HG02610 (cell line): ENCODE measurements around the gene OPRL1.

Experiments used
- ATAC-seq: cut with Tn5 transposase; IDR thresholded peaks from one replicate; pipeline ENCODE4 v1.9.1; 2021; ENCODE audit warnings: mild to moderate bottlenecking, moderate library complexity; ENCODE audit not compliant: unreplicated experiment

Gene OPRL1

DNA sequence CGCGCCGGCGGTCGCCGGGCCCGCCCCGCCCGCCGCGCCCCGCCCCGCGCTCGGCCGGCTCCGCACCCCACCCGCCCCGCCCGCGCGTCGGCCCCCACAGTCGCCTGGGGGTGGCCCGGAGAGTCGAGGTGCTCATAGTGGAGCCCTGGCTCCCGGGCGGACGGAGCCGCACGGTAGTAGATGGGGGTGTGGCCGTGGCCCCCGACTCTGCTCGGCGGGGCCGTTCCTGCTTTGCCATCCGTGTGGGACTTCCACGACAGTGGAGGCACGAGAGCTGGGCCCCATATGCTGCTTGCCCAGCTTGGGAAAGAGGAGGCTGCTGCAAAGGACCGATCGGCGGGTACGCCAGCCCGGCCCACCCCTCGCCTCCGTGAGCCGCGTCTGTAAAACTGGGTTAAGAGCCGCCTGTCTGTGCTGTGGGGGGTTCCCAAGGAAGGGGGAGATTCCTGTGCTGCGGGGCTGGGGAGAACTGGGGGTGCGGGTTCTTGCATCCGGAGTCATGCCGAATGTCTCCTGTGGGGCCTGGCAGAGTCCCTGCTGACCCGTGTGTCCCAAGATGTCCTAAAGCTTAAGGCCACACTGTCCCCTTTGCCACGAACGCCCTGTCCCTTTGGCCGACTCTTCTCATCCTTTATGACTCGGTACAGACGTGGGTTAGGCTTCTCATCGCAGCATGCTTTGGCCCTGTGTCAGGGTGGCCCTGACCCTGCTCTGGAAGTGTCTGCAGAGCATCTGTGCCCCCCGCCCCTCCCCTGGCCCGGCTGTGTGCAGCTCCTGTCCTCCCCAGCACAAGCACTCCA is at the start of gene OPRL1:
Gene OPRL1, plus strand, starts transcription at position 70 of the 800 bp plus-strand sequence. CDS start 12,639 bp downstream, outside the sequence.
- ATAC-seq = no peak

DNA sequence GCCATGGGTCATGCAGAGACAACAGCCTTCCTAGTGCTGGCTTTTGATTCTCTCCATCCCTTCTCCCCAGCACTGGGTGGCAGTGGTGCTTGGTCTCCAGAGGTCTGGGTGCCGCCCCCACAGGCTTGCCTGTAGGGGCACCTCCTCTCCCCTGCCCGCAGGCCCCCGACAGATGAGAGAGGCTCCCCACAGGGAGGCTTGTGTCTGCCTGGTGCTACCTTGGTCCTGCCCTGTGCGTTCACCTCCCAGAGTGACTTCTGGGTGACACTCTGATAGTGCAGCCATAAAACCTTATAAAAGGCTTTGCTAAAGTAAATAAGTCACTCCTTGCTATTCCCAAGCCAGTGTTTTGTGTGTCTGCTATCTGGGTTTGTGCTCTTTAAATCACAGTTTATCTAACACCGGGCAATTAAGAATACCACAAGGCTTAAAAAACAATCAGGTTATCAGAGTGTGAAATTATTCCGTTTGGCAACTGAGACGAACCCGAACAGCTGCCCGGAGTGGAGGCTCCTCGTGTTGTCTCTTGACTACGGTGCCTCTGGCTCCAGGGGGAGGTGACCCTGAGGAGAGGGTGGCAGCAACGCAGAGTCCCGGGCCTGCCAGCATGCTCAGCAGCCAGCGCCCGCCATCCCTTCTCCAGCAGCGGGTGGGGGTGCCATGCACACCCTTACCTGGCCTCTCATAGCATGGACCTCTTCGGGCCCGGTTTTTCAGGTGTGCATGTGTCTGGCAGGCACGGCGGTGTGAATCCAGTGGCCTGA is 49.3 kb upstream of the OPRL1 start:
- no peak for ATAC-seq

DNA sequence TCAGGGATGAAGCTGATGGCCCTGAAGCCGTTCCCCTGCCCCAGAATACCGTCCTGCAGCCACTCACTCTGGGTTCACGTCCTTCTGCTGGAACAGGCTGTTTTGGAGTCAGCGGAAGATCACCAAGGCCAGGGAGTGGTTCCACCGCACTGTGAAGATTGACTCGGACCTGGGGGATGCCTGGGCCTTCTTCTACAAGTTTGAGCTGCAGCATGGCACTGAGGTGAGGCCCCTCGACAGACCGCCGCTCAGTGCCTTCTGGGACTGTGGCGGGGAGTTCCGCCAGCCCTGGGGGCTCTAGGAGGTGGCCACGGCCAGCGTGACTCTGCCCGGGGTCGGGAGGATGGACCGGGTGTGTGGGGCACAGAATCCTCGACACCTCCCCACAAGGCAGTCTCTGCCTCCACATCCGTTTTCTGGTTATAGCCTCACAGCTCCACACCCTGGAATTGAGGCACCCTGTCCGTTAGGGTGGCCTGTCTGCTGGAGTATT is 48.0 kb upstream of the OPRL1 start:
- ATAC-seq = no peak

DNA sequence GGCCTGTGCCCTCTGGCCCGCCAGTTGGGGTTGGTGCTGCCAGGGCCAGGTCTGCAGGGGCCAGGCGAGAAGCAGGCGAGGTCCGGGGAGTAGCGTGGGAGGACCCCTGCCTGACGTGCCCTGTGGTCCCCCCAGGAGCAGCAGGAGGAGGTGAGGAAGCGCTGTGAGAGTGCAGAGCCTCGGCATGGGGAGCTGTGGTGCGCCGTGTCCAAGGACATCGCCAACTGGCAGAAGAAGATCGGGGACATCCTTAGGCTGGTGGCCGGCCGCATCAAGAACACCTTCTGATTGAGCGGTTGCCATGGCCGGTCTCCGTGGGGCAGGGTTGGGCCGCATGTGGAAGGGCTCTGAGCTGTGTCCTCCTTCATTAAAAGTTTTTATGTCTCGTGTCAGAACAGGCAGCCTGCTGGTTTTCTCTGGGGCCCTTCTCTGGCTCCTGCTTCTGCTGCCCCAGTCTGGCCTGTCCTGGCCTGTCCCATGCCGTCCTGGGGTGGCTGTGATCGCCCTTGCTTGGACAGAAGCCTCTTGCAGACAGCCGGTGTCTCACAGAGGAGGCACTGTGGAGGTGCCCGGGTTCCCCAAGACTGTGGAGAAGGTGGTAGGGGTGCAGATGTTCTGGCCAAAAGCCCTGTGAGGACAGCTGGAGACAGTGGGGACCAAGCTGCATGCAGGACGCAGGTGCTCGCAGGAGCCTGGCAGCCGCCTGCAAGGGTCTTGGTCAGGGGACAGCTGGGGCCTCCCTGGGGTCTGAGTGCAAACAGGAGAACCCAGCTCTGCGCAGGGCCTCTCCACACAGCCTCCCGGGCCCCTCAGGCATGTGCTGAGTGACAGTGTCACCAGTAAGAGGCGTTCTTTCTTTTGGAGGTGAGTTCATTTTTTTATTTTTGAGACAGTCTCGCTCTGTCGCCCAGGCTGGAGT is 46.9 kb upstream of the OPRL1 start:
- no peak for ATAC-seq

DNA sequence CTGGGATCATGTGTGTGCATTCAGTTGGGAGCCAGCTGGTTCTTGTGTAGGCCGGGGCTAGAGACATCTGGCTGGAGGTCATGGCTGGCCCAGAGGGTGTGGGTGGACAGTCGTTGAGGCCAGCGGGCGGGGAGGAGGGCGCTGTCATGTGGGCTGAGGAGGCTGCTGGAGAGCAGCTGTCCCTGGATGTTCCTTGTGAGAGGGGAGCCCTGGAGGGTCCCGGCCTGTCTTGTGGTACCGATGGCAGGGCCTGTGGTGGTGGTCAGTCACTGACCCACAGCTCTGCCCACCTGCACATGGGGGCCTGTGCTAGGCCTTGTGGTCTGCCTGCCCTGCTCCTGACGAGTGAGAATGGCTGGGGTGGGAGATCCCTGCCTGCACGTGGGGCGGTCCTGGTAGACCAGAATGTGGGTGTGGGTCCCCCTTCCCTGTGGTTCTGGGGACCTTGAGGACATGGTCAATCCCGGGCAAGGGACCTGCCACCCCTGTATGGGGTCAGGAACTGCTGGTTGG is 45.8 kb upstream of the OPRL1 start:
- no peak for ATAC-seq

DNA sequence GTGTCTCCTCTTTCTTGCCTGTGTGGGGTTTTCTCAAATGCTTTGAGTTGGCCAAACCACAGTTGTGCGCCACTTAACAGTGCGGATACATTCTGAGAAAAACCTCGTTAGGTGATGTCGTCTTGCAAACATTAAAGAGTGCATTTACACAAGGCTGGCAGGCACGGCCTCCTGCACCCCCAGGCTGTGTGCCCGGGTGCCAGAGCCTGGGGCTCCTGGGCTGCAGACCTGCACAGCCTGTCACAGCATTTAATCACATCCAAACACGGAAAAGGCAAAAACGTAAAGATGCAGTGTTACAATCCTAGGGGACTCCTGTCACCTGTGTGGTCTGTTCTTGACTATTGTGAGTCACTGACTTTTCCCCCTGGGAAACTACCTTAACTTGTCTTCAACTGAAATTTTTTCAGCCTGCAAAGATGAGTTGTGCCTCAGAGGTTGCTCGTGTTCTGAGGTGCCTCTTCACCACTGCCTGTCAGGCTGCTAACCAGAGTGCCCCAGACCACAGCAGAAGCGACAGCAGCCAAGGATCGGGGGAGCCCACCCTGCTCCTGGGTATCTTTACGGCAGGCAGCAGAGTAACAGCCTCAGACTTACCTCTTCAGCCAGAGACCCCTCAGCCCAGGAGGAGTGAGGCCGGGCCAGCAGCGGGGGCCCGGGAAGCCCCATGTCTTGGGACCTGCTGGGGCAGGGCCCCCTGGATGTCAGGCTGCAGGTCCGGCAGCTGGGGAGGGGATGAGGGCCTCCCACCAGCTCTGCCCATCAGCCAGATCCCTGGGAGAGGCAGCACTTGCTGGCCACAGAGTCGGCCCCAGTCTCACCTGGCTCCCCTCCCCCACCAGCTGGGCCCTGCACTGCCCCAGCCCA is 44.6 kb upstream of the OPRL1 start:
- ATAC-seq = no peak

DNA sequence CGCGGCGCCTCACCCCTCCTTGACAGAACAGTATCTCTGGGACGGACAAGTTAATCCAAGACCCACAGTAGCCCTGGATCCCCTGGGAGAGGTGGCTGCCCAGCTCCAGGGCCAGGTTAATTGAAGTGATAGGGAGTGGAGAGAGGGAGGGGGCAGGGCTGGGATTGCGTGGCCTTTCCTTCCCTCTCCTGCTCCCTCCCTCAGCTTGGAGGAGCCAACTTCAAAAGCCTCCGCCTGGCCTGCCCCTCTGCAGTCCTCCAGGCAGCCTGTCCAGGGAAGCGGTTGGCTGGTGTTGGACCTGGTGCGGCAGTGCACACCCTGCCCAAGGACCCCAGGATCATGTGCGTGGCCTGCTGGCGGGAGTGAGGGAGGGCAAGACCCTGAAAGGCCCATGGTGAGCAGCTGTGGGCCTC is 43.9 kb upstream of the OPRL1 start, which contains the start of gene C20orf204:
Gene C20orf204, plus strand, starts transcription at position 250 of the 413 bp plus-strand sequence. Its CDS starts 142 bp downstream, at position 392.
- ATAC-seq = no peak

DNA sequence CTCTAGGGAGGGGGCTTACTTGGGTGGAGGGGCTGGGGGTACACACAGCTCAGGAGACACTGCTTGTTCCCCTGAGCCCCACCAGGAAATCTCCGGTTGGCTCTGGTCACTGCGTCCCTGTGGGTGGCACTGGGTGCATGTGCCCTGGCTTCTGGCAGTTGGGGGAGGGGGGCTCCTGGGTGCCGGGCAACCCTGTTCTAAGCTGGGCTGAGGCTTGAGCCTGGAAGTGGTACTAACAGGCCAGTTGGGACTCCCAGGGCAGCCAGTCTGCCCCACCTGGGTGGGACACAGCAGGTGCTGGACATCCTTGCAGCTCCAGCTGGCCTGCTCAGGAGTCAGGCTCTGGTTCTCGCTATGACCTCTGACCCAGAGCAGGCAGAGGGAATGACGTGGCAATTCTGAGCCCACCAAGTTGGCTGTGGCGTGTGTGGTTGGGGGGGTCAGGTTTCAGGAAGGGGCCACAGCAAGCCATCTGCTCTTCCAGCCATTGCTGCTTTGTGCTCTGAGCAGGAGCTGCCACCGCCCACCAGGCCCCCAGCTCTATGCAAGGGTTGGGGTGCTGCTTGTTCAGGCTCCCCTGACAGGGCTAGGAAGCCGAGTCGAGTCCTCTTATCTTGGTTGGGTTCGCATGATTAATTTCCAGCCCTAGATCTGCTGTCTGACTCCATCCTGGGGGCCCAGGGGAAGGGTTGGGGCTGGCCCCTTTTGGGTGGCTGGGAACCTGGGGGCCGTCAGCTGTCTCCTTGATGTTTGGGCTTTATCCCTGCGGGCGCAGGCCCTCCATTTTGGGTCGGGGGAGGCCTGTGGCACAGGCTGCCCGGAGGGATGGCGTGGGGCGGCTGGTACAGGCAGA is 43.3 kb upstream of the OPRL1 start:
- ATAC-seq = no peak

DNA sequence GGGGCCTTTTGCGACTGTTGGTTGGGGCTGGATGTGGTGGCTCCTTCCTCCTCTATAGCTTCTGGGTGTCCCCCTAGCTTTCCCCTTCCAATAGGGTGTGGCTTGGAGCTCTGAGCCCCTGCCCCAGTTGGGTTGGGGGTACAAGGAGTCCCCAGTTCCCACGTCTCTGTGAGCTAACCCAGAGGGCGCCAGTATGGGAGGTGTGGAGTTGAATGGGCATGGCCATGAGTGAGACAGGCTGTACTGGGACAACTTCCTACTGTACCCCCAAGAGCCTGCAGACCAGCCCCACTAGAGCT is 42.7 kb upstream of the OPRL1 start:
- ATAC-seq = no peak

DNA sequence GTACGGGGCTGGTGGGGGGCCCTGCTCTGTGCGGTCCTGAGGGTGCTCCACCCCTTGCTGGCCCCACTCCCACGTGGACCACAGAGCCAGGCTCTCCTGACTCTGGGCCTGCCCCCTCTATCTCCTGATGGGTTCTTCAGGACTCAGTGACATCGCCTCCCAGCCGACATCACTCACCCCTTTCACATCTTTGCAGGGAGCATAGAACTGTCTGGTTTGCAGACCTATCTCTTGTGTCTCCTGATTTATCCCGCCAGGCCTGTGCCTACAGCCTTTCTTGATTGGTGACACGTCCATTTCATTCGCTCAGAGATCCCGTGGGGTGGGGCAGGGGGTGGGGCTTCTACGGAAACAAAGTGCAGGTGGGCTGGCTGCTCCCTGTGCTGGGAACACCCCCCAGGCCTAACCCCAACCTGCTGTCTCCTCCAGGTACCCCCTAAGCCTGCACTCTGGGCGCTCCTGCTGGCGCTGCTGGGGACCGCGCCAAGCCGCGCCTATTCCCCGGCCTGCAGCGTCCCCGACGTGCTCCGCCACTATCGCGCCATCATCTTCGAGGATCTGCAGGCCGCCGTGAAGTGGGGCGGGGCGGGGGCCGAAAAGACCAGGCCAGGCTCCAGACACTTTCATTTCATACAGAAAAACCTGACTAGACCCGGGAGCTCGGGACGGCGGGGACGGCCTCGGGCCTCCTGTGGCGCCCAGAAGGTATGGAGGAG is 42.2 kb upstream of the OPRL1 start:
- ATAC-seq = no peak

DNA sequence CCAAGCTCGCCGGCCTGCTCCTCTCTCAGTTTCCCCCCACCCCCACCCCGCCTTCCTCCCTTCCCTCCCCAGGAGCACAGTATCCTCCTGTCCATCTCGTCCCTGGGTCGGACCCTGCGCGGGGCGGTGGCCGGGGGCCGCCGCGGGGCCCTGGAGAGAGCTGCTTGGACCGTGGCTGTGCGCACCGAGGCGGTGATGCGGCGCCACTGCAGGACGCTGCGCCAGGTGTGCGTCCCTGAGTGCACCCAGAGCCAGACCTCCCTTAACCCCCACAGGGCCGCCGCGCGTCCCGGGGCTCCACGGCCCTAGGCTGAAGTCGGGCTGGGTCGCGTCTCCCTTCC is 41.7 kb upstream of the OPRL1 start:
- ATAC-seq = peak; percentile 26

DNA sequence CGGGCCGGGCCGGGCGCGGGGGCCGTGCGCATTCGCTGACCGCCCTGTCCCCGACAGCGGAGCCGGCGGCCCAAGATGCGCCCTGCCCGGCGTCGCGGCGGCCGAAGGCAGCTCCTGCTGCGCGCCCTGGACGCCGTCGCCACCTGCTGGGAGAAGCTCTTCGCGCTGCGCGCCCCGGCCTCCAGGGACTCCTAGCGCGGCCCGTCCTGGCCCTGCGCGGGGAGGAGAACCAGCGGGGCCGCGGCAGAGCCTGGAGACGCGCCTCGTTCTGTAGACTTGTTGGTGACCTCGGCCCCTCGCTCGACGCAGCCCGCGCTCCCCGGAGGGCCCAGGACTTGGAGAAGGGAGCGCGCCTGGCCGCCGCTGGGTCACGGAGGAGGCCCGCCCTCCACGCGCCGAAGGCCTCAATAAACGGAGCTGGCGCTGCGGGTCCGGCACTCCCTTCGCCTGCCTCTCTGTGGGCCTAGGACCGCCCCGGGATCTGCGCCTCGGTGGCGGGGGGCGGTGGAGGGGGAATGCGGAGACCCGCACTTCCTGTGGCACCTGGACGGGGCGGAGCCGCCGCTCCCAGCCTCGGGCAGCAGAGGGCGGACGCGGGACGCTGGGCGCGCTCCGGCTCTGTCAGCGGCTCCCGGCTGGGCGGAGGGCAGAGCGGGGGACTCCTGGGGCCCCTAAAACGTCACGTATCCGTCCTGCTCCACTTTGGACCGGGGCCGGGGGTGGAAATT is 41.2 kb upstream of the OPRL1 start:
- ATAC-seq = peak; percentile 35

DNA sequence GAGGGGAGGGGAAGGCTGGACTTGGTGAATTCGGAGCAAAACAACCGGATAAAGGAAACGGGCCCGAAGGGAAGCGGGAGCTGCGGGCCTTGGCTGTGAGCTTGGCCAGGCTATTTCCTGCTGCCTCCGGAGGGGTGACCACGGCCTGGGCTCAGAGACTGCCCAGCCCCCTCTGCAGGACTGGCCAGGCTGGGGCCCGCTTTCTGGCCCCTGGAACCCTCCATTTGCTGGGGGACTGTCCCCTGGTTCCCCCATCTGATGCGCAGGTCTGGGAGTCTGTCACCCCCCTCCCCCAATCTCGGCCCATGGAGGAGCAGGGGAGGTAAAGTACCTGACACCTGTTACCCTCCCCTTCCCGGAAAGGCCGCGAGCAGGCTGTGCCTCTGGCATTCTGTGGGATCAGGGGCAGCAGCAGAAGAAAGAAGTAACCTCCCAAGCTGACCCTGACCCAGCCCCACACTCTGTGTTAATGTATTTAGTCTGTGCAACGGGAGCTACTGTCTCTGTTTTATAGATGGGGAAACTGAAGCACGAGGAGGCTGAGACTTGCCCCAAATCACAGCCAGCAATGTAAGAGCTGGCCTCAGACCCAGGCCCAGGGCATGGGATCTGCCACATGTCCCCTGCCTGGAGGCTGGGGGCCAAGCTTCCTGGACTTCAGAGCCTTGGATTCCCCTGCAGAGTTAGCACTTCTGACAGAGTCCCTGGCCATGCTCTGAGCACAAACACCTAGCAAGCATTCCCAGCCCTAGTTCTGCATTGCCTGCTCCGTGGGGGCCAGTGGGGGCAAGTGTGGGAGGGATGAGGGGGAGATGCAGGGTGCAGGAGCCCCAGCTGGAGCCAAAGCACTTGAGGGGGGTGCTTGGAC is 40.4 kb upstream of the OPRL1 start:
- no peak for ATAC-seq

DNA sequence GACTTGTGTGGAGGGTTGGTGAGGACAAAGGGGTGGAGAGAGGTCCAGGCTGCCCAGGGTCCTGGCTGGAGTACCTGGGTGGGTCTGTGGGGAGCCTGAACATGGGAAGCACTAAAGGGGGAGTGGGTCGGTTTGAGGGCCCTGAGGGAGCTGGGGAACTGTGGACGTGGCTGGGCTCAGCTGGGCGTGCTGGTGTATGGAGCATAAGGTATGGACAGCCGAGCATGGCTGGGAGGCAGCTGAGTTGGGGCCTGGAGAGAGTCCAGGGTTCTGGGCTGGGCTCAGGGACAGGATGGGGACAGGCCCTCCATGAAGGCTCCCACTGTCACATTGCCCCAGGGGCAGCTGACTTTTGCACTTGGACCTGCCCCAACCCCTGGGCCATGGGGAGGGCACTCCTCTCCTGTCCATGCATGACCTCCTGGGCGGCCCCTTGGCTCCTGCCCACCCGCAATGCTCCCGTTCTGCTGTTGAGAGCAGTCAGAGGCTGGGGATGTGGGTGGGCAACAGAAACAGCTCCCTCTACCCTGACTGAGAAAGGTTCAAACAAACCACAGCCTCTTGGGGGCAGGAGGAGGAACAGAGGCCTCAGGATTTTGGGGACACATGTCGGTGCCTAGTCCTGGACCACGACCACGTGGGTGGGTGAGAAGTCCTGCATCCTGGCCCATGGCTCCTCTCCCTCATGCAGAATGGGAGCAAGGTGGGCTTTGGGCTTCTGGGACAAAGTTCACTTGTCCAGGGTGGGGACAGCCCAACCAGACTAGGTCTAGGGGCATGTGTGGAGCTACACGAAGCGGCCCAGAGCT is 39.4 kb upstream of the OPRL1 start:
- ATAC-seq = no peak

DNA sequence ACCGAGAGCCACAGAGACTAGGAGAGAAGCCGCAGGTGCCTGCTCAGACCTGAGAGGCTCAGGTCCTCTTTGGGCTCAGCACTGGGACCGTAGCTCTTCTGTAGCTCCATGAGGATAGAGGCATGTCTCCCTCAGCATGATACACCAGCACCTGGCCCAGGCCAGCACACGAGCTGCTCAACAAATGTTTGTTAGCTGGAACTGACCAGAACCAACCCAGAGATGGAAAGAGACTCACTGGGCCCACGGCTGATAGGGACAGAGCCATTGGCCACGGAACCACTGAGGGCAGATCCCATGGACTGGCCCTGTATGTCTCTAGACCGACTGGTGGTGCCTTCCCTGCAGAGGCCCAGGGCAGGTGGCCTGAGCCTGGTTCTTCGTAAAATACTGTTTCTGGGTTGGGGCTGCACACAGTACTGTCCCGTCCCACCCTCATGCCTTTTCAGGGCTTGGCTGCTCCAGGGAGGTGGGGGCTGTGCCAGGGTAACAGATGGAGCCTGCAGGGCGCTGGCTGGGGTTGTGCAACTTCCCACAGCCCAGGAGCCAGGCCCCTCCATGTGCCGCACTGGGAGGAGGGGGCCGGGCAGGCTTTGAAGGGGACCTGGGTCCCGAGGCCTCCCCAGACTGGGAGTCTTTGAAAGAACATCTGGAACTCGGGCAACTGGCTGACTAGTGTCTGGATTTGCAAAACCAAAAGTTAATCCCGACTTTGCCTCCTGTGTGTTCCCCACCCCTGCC is 38.7 kb upstream of the OPRL1 start:
- no peak for ATAC-seq

DNA sequence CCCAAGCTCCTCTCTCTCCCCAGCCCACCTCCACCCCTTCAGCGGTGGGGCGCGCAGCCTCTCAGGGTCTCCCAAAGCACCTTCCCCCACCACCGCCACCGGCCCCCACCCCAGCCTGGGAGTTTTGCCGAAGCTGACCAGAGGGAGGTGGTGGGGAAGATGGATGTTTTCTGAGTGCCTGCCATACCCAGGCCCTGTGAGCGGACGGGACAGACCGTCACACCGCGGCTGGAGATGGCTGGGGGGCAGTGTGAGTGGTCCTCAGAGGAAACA is 38.2 kb upstream of the OPRL1 start:
- no peak for ATAC-seq
